Psoas muscle (tissue), 8 donors: ENCODE results near the gene CD3E. TPM values are rescaled to one million over a fixed set of nuclear protein-coding genes. Genes with fewer than 3 reads are reported as not detected.
"Not testable (repeated sequence)": the region's sequence is repeated elsewhere in the genome, so short reads cannot be mapped to it uniquely, and the experiment has no call there.

Experiments
- ATAC-seq, 4 donors: fragments of 200-7000 bp; cut with Tn5 transposase; one replicate each; pipeline ENCODE4 v1.9.1; 2020; ENCODE audit warnings: moderate library complexity in 3 of 4, mild to moderate bottlenecking in 2 of 4
- DNase-seq, 2 donors: peaks; one replicate each; pipeline ENCODE4 v3.0.0-alpha.2; 2020
- H3K27ac ChIP-seq: fragments of 200-600 bp; one replicate; pipeline ENCODE4 v1.8.0; 2022
- H3K27me3 ChIP-seq, 3 donors: fragments of 200-600 bp in 1 of 3; one replicate each; pipeline versions ENCODE4 v1.6.1 to v1.8.0; 2013 to 2022; ENCODE audit warnings: low read length in 2 of 3, mild to moderate bottlenecking in 2 of 3, moderate library complexity in 1 of 3; ENCODE audit not compliant: insufficient read depth in 3 of 3
- H3K36me3 ChIP-seq, 2 donors: fragments of 200-600 bp in 1 of 2; one replicate each; pipeline versions ENCODE4 v1.6.1 to v1.8.0; 2013 to 2022; ENCODE audit warnings: low read depth in 1 of 2, mild to moderate bottlenecking in 1 of 2, moderate library complexity in 1 of 2; ENCODE audit not compliant: insufficient read depth in 1 of 2
- H3K4me1 ChIP-seq: fragments of 200-600 bp; one replicate; pipeline ENCODE4 v1.8.0; 2022
- H3K4me3 ChIP-seq: fragments of 200-600 bp; one replicate; pipeline ENCODE4 v1.8.0; 2022; ENCODE audit warnings: mild to moderate bottlenecking
- H3K9me3 ChIP-seq: fragments of 200-600 bp; one replicate; pipeline ENCODE4 v1.8.0; 2022
- CTCF ChIP-seq: fragments of 200-600 bp; IDR thresholded peaks from one replicate; pipeline ENCODE4 v1.8.0; 2022; ENCODE audit warnings: antibody characterized with exemption
- WGBS, 3 donors: extraction: QIAGEN DNeasy Blood & Tissue Kit; methylation state at CpG; one replicate each; pipeline versions ENCODE4 v1.1.6 to v1.1.7; 2013; 5-methylcytosine and 5-hydroxymethylcytosine counted together
- intact Hi-C, 2 donors: fragments of 100-400 bp; cut with DNase I; formaldehyde crosslinking; loops; one replicate each; pipeline versions ENCODE4 v1.11.0 to v1.14.2; 2022
- polyA plus RNA-seq, 3 donors: library from polyadenylated mRNA; stranded (reverse); fragments of 200-250 nt; gene quantifications; one replicate each; pipeline ENCODE4 v1.2.3, GENCODE V29; 2013
- total RNA-seq, 4 donors: library from RNA; stranded (reverse); fragmentation: NEBNext Ultra II Directional in 2 of 4; extraction: Animal tissue kit (Norgen Biotek cat#: 25700) in 2 of 4; gene quantifications; one replicate each; pipeline versions ENCODE4 v1.2.1 to v1.2.4, GENCODE V29; 2021 to 2023
- donor health status: healthy with polysubstance abuse.
- donor health status: DM: no; HTN: no; CAD: no; lungs with moderate emphysema.
- donor health status: Bipolar disorder and iron deficiency.
- donor health status: healthy.
- donor health status: DM: yes; HTN: yes; CAD: no.
- donor health status: DM: no; HTN: no; CAD: no.
- donor health status: DM: no; HTN: no; CAD: no.
- donor health status: DM: yes; HTN: yes; CAD: no.

Gene CD3E
- total and polyA plus RNA-seq, 7 donors, result 0.15 to 1.2 (median 0.27) TPM

- Histone ChIP-seq H3K27me3 (peaks cover 0 to 5% (median 0%) of the 10 kb centered on the region in 3 donors), H3K9me3 (no peaks in the 10 kb centered on the region), H3K36me3 (no peaks in the 10 kb centered on the region), H3K4me1 (no peaks in the 10 kb centered on the region), H3K27ac (no peak overlapping the region), H3K4me3 (no peak overlapping the region)
- intact Hi-C loops, result no loop called here
- ATAC-seq, result no peak
- no peak for TF ChIP-seq CTCF
- DNase-seq, result no peak
- WGBS, 3 donors, result 78 to 93% (median 78%) methylated on average over 2 of the region's 2 CpGs
These were observed 2.0 kb downstream of the CD3E start for GRCh38 chr11:118306556-118306955.

- intact Hi-C loops, H3K4me3 ChIP-seq, H3K4me1 ChIP-seq, DNase-seq, H3K36me3 ChIP-seq, H3K9me3 ChIP-seq, ATAC-seq, H3K27ac ChIP-seq: not testable (repeated sequence)
- WGBS, 3 donors, result 84 to 89% (median 88%) methylated on average over 5 of the region's 5 CpGs
- H3K27me3 ChIP-seq, result peaks cover 0 to 19% (median 2%) of the 10 kb centered on the region in 3 donors
These were observed 4.5 kb downstream of the CD3E start for GRCh38 chr11:118308995-118309528.

GRCh38 chr11:118310271-118310670 lies 5.7 kb downstream of the CD3E start:
- ATAC-seq (no peak), DNase-seq (no peak)
- H3K27me3 ChIP-seq, result peaks cover 0 to 27% (median 4%) of the 10 kb centered on the region in 3 donors
- no peak overlapping the region for H3K4me3 ChIP-seq
- no peak for TF ChIP-seq CTCF
- no peak overlapping the region for H3K27ac ChIP-seq
- intact Hi-C loops, result no loop called here
- H3K4me1 ChIP-seq, result no peaks in the 10 kb centered on the region
- no peaks in the 10 kb centered on the region for H3K36me3 ChIP-seq
- WGBS, 3 donors, result 86 to 91% (median 86%) methylated on average over 3 of the region's 3 CpGs
- H3K9me3 ChIP-seq, result no peaks in the 10 kb centered on the region

- intact Hi-C loops, result no loop called here
- no peak for TF ChIP-seq CTCF
- 74 to 77% (median 76%) methylated on average over 3 of the region's 3 CpGs for WGBS, 3 donors
These were observed 6.4 kb downstream of the CD3E start for GRCh38 chr11:118310781-118311485.

GRCh38 chr11:118311518-118311917 lies 7.0 kb downstream of the CD3E start:
- Histone ChIP-seq H3K27ac (no peak overlapping the region), H3K4me3 (no peak overlapping the region), H3K9me3 (no peaks in the 10 kb centered on the region), H3K4me1 (no peaks in the 10 kb centered on the region), H3K36me3 (no peaks in the 10 kb centered on the region), H3K27me3 (peaks cover 0 to 32% (median 8%) of the 10 kb centered on the region in 3 donors)
- intact Hi-C loops, result no loop called here
- no peak for ATAC-seq
- no peak for DNase-seq
- WGBS, 3 donors, result 62 to 69% (median 64%) methylated on average over 4 of the region's 4 CpGs
- TF ChIP-seq CTCF, result no peak

More at GRCh38 chr11:118310781-118311485, 6.4 kb downstream of the CD3E start:
- Histone ChIP-seq H3K4me1 (no peaks in the 10 kb centered on the region), H3K27ac (no peak overlapping the region), H3K4me3 (no peak overlapping the region), H3K27me3 (peaks cover 0 to 32% (median 8%) of the 10 kb centered on the region in 3 donors), H3K36me3 (no peaks in the 10 kb centered on the region), H3K9me3 (no peaks in the 10 kb centered on the region)
- DNase-seq (no peak), ATAC-seq (no peak)
